Mesothelial cell of epicardium (in vitro differentiated cells): Measurements from ENCODE around the gene IRS1. TPM values are rescaled to one million over a fixed set of nuclear protein-coding genes. Genes with fewer than 3 reads are reported as not detected.

Source experiments
- DNase-seq, 2 experiments: peaks; one replicate each; pipeline ENCODE4 v3.0.0; 2021; ENCODE audit warnings: low spot score in 2 of 2; ENCODE audit not compliant: unreplicated experiment in 2 of 2
- H3K27ac Mint-ChIP-seq: 2 replicates; pipeline ENCODE4 v1.8.0; 2021; ENCODE audit warnings: mixed read lengths
- H3K27me3 Mint-ChIP-seq: 2 replicates; pipeline ENCODE4 v1.8.0; 2021; ENCODE audit warnings: low read depth, mixed read lengths
- H3K36me3 Mint-ChIP-seq: 2 replicates; pipeline ENCODE4 v1.8.0; 2021; ENCODE audit warnings: mixed read lengths
- H3K4me1 Mint-ChIP-seq: 2 replicates; pipeline ENCODE4 v1.8.0; 2021; ENCODE audit warnings: mixed read lengths
- H3K4me3 Mint-ChIP-seq: 2 replicates; pipeline ENCODE4 v1.8.0; 2021; ENCODE audit warnings: mild to moderate bottlenecking, moderate library complexity, mixed read lengths
- H3K9me3 Mint-ChIP-seq: 2 replicates; pipeline ENCODE4 v1.8.0; 2021; ENCODE audit warnings: mixed read lengths
- CTCF ChIP-seq: fragments of 200-600 bp; sonication (generic); IDR thresholded peaks from one replicate; pipeline ENCODE4 v1.5.0; 2021; ENCODE audit warnings: antibody characterized with exemption; ENCODE audit not compliant: unreplicated experiment
- total RNA-seq: library from RNA; stranded (reverse); gene quantifications from 3 replicates; pipeline ENCODE4 v1.2.1, GENCODE V29; 2021

The IRS1 gene
- total RNA-seq, 1 donor from 2014 or later: 64.2 TPM

- Mint-ChIP-seq H3K27me3 (no peaks in the 10 kb centered on the region), H3K4me3 (no peak overlapping the region), H3K36me3 (peaks cover 5% of the 10 kb centered on the region), H3K4me1 (peaks cover 20% of the 10 kb centered on the region), H3K9me3 (no peaks in the 10 kb centered on the region), H3K27ac (no peak overlapping the region)
- DNase-seq: no peak
- TF ChIP-seq CTCF: no peak
Measured at GRCh38 chr2:226728996-226729395, 70.6 kb downstream of the IRS1 start.

GRCh38 chr2:226727251-226727650 is 72.4 kb downstream of the IRS1 start:
- peaks cover 22% of the 10 kb centered on the region for H3K4me1 Mint-ChIP-seq
- TF ChIP-seq CTCF: no peak
- no peaks in the 10 kb centered on the region for H3K9me3 Mint-ChIP-seq
- peaks cover 3% of the 10 kb centered on the region for H3K36me3 Mint-ChIP-seq
- no peak overlapping the region for H3K4me3 Mint-ChIP-seq
- no peaks in the 10 kb centered on the region for H3K27me3 Mint-ChIP-seq
- no peak overlapping the region for H3K27ac Mint-ChIP-seq
- DNase-seq: no peak

- Mint-ChIP-seq H3K9me3 (no peaks in the 10 kb centered on the region), H3K4me1 (peaks cover 22% of the 10 kb centered on the region), H3K4me3 (no peak overlapping the region), H3K36me3 (no peaks in the 10 kb centered on the region), H3K27ac (peak overlapping the region; percentile 68), H3K27me3 (no peaks in the 10 kb centered on the region)
- DNase-seq: no peak
- no peak for TF ChIP-seq CTCF
Measured at GRCh38 chr2:226726546-226726945, 73.1 kb downstream of the IRS1 start.

- no peaks in the 10 kb centered on the region for H3K9me3 Mint-ChIP-seq
- H3K36me3 Mint-ChIP-seq: no peaks in the 10 kb centered on the region
- no peak for DNase-seq
- H3K4me3 Mint-ChIP-seq: peak overlapping the region; percentile 13
- no peaks in the 10 kb centered on the region for H3K27me3 Mint-ChIP-seq
- peak overlapping the region; percentile 85 for H3K27ac Mint-ChIP-seq
- TF ChIP-seq CTCF: no peak
- H3K4me1 Mint-ChIP-seq: peaks cover 23% of the 10 kb centered on the region
Measured at GRCh38 chr2:226725126-226725860, 74.3 kb downstream of the IRS1 start.

GRCh38 chr2:226721541-226721940 is 78.1 kb downstream of the IRS1 start:
- DNase-seq: no peak
- no peak overlapping the region for H3K4me3 Mint-ChIP-seq
- no peak for TF ChIP-seq CTCF
- H3K27ac Mint-ChIP-seq: no peak overlapping the region
- no peaks in the 10 kb centered on the region for H3K9me3 Mint-ChIP-seq
- peaks cover 24% of the 10 kb centered on the region for H3K4me1 Mint-ChIP-seq
- no peaks in the 10 kb centered on the region for H3K27me3 Mint-ChIP-seq
- H3K36me3 Mint-ChIP-seq: no peaks in the 10 kb centered on the region
